ENCODE measurements around the gene OTUD4. TPM values are rescaled to one million over a fixed set of nuclear protein-coding genes. Genes with fewer than 3 reads are reported as not detected.
A peak's percentile ranks its signal among the peaks of the same experiment; 100 is the strongest.

Gene OTUD4
- total RNA-seq, 1 donor from 2014 or later, result 25.1 TPM

DNA sequence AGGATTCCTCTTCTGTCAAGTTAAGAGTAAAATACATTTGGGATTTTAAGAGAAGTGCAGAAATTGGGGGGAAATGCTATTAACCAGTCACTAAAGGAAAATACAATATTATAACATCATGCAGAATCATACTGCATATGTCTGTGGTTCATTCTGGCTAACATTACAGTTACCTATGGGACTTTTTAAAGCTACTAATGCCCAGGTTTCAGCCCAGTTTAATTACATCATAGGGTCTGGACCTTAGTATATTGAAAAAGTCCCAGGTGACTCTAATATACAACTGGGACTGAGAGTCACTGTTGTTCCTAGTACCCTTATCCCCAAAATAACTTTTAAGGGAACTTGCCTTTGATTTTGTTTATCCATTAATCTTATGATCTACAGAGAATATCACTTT, 72.3 kb downstream of the OTUD4 start:
- ATAC-seq, result no peak

DNA sequence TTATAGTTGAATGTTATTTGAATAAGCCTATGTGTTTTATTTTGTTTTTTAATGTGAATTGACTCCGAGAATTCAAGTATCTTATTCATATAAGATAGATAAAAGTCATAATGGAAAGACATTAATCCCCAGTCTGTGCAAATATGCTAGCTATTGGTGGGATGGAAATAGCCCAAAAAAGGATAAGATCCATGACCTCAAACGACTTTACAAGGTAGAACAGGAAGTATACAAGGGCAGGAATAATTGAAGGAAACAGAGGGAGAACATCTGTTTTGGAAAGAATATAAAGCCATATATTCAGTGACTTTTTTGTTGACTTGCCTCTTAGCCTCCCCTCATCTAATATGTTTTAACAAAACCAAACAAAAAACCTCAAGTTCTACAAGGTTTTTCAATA, 73.3 kb downstream of the OTUD4 start:
- no peak for ATAC-seq

DNA sequence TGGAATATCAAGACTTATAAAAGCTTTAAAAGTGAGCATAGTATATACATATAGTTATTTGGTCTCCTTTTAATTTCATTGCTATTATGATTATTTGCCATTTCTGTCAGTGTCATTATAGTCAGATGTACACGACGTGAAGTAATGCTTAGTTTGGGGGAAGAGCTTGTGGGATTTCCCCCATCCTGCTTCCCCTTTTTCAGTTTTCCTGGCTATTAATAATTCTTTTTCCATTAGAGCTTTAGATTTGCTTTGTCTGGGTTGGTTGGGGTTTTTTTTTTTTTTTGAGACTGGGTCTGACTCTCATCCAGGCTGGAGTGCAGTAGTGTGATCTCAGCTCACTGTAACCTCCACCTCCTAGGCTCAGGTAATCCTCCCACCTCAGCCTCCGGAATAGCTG, 76.9 kb downstream of the OTUD4 start:
- no peak for ATAC-seq

DNA sequence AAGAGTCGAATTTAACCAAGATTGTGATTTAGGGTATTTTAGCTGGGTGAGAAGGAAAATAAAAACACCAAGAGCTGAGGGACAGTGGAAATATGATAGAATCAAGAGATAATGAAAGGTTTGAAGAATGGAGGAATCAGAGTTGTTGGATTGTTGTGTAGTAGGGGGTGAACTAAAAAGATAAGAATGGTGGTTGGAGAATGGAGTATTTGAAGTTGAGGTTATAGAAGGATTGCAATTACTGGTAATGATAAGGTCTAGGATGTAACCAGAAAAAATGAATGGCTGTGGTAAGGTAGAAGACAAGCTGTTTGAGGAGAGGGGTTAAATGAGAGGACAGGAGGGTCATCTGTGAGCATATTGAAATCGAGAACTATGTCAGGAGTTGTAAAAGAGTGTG, 77.8 kb downstream of the OTUD4 start:
- ATAC-seq, result no peak

DNA sequence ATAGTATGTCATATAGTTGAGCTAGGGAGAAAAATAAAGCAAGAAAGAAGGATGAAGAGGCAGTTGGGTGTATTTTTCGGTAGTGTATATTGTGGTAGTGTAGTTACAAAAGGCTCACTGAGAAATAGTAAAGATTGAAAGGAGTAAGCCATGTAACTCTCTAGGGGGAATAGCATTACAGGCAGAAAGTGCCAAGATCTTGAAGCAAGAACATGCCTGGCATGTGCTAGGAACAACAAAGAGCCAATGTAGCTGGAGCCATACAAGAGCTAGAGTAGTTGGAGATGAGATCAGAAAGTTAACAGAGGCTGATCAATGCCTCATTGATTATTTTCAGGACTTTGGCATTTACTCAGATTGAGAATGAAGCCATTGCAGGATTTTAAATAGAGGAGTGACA, 79.3 kb downstream of the OTUD4 start:
- ATAC-seq, result no peak

DNA sequence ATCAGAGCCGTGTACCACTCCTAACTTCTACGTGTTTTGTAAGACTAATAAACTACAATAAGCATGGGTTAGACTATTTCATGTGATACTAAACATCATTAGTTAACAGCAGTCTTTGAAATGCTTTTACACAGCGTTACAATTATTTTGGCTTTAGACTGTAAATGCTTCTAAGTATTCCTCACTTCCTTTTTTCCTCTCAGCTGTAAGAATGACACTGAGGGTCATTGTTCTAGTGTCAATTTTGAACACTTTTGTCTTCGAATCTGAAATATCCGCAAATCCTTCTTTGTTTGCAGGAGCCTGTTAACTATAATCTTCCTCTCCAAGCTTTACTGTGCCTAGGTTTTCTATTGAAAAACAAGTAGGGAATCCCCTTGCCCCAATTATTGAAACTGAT, 80.7 kb downstream of the OTUD4 start:
- ATAC-seq, result no peak

DNA sequence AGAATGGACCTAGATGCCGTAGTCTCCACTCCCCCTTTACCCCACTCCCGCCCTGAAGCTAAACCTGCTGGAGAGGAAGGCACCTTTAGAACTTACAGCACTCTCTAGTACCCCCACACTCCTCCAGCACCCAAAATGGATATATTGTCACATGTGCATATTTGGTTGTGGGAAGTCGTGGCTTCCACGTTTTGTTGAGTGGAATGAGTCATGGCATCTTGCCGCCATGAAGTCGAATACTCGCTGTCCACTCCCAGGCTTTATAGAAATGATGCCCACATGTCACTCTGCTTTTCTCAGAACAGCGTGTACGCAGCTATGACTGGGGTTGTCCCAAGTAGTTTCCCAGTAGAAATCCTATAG, 81.7 kb downstream of the OTUD4 start:
- peak; percentile 63 for ATAC-seq

DNA sequence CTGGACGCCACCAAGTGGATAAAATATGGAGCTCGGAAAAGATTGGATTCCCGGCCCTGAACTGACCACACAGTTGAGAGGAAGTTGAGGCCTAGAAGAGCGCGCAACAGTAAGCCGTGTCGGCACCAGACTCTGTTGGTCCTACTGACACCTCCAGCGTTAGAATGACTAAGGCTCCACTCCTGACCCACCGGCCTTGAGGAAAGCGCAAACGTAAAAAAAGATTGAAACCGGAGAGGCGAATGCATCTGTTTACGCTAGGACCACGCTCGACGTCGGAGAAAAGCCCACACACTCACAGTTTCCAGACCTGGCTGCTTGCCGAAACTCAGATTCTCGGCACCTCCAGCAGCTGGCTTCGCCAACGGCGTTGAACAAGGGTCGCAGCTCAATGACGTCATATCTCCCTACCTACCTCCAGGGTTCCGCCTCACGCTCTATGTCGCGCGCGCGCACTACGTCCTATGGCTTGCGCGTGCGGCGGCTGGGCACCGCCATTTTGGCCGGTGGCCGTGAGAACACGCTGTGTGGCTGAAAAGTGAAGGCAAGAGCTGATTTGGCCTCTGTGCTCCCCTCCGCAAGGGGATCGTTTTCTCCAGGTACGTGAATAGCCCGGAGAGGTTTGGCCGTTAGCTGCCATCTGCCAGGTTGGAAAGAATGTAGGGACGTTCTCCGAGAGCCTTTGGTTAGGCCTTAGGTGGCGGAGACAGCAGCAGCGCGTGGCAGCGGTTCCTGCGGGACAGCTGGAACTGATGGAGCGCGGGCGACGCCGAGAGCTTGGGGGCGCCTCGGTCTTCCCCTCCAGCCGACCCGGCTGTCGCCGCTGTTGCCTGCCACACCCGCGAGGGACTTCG, 82.3 kb downstream of the OTUD4 start, which contains the start of the genes ABCE1 and ANAPC10:
TSS of gene ABCE1 (plus strand) at position 491 of the 854 bp plus-strand sequence. CDS start 6,102 bp downstream, outside the sequence.
TSS of gene ANAPC10 (minus strand) at position 376 of the 854 bp plus-strand sequence. CDS start 2,097 bp downstream, outside the sequence.
- ATAC-seq, result peak; percentile 99

DNA sequence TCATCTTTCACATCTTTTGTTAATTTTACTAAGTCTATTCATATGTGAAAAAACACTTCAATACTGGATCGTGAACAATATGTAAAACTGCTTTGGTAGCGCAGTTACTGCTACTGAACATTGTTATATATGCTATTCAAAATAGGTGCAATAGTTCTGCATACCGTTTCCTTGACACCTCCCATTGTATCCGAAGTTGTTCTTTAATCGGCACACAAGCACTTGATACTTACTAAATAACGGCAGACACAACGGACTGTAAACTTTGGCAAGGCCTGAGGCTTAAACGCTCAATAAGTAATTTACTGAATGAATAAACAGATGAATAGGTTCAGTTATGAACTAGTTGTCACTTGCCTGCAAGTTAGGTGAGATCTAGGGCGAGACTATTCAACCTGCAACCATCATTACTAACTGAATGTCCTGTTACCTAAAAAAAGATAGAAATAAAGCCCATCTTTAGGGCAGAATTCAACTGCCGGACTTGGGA, 83.0 kb downstream of the OTUD4 start:
- ATAC-seq, result peak; percentile 57

DNA sequence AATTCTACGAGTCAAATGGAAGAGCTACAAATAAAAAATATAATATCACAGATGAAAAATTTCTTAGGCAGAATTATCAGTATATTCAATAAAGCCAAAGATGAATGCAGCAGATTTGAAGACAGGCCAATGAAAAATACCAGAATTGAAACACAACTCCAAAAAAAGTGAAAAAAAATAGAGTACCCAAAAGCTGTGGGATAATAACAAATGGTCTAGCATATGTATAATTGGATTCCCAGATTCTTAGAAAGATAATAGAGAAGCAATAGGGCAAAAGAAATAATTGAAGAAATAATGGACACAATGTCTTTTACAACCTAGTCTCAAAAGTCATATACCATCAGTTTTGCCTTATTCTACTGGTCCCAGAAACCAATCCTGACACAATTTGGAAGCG, 86.8 kb downstream of the OTUD4 start:
- no peak for ATAC-seq

DNA sequence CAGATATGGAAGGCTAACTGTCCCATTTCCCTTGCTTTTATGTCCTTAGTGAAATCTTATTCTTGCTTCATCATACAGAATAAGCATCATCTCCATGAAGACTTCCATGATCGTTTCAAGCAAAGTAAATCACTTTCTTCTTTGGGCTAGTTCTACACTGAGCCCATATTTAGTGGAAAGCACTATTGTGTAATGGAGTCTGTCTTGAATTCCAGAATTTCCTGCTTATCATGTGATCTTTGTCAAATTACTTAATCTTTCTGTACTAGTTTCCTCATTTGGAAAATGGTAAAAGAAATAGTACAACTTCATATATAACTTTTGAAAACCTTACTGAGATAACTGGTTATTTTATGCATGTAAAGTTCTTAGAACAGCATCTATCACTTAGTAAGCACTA, 90.0 kb downstream of the OTUD4 start:
- ATAC-seq, result peak; percentile 52

DNA sequence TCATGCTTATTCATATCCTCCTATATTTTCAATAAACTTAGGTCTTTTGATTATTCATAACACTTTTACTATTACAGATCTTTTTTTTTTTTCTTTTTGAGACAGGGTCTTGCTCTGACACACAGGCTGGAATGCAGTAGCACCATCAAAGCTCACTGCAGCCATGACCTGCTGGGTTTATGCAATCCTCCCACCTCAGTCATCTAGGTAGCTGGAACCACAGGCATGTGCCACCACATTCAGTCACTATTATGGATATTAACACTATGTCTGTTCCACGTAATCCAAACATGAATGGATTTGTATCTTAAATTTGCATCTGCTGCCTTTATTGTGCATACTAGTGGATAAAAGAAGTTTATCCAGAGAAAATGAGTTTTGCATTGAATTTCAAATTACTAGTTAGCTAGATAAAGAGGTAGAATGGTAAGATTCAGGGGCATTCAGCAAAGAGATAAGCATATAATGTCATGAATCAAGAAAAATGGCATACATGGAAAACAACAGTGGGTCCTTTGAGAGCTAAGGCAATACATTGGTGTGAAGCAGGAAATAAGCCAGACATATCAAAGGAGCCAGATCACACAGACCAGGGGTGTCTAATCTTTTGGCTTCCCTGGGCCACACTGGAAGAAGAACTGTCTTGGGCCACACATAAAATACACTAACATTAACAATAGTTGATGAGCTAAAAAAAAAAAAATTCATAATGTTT, 96.3 kb downstream of the OTUD4 start:
- ATAC-seq, result no peak

Other genes with a start within 250 kb of the OTUD4 start
- gene ANAPC10, start 82.4 kb downstream of the OTUD4 start, total RNA-seq, result 13.5 TPM
- gene ABCE1, start 82.3 kb downstream of the OTUD4 start, total RNA-seq, result 49.3 TPM

Data from esophagus mucosa (tissue), 1 donor.